ENCODE data around the gene KLHL17. TPM values are rescaled to one million over a fixed set of nuclear protein-coding genes. Genes with fewer than 3 reads are reported as not detected.

The KLHL17 gene
- total RNA-seq, 2 experiments from 2014 or later = 19.4 to 20.2 TPM

DNA sequence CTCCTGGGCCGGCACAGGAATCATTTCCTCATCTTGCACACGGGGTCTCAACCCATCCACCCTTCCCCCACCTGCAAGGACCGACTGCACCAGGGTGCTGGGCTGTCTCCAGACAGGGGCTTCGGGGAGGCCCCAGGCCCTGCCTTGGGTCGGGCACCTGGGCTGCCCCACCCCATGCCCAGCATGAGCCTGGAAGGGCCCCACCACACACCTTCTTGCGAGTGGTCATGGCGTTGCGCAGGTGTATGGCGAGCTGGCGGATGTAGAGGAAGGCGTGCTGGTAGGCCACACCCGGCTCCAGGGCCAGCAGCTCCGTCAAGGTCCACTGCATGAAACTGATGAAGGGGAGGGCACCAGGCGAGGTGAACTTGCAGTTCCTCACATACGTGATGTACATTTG is 8.2 kb upstream of the KLHL17 start:
- Mint-ChIP-seq H3K36me3 (ENCODE audit: low read depth) (peaks cover 39% of the 10 kb centered on the region), H3K27me3 (ENCODE audit: low read depth) (no peaks in the 10 kb centered on the region), H3K27ac (no peak overlapping the region), H3K9me3 (no peaks in the 10 kb centered on the region), H3K4me3 (no peak overlapping the region), H3K4me1 (ENCODE audit: low read depth) (peaks cover under 1% of the 10 kb centered on the region)
- DNase-seq = no peak
- intact Hi-C loops (cut with micrococcal nuclease) = no loop called here
- CTCF ChIA-PET = no interaction called here

DNA sequence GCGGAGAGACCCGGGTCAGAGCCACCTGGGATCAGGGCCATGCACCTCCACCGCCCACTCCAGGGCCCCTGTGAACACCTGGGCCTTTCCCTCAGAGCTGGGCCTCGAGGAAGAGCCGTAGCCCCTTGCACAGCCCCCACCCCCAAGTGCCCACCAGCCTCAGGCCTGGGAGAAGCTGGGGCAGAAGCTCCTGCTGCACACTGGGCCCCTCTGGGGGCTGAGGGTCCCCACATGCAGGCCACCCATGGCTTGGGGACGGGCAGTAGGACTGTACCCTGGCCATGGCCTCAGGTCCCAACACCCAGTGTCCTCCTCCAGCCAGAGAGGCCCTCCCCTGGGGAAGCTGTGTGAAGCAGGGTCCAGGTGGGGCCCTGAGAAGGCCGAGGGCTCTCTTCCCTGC is 7.8 kb upstream of the KLHL17 start:
- Mint-ChIP-seq H3K27ac (no peak overlapping the region), H3K9me3 (no peaks in the 10 kb centered on the region), H3K4me3 (no peak overlapping the region), H3K36me3 (ENCODE audit: low read depth) (peaks cover 40% of the 10 kb centered on the region), H3K4me1 (ENCODE audit: low read depth) (peaks cover 5% of the 10 kb centered on the region), H3K27me3 (ENCODE audit: low read depth) (no peaks in the 10 kb centered on the region)
- CTCF ChIA-PET = no interaction called here
- intact Hi-C loops (cut with micrococcal nuclease) = no loop called here
- DNase-seq = no peak

DNA sequence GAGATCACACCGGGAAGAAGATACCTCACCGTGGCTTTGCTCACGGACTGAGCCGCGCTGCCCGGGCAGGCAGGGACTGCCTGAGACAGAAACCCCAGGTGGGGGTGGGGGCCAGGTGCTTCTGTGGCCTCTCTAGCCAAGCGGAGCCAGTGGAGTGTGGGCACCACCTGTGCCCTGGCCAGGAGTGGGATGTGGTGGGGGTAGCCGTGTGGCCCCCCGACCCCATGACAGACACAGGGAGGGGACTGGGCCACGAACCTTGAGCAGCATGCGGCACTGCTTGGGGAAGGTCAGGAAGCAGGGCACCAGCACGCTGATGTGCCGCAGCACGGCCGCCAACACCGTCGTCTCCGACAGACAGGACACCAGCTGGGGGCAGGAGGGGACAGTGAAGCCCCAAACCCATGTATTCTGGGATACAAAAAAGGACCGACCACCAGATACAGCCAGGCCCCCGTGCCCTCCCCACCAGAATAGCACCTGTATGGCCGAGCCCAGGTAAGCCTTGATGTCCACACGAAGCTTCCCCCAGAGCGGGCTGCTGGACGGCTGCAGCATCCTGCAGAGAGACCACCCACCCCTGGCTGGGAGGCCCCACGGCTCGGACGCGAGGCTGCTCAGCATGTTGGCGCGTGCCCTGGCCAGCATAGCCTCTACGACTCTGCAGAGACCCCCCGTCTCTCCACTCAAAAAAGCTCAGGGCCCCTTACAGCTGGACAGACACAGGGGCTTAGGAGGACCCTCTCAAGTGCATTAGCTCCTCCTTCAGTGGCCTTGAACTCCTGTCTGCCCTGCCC is 6.7 kb upstream of the KLHL17 start:
- no peaks in the 10 kb centered on the region for H3K27me3 Mint-ChIP-seq (ENCODE audit: low read depth)
- no peak for DNase-seq
- H3K36me3 Mint-ChIP-seq (ENCODE audit: low read depth) = peaks cover 43% of the 10 kb centered on the region
- CTCF ChIA-PET = interaction anchor here (0.6 kb wide), 1 partner anchor 10 kb away, joined by 3 read pairs; no protein-coding TSS in a partner anchor
- no peaks in the 10 kb centered on the region for H3K9me3 Mint-ChIP-seq
- H3K4me3 Mint-ChIP-seq = no peak overlapping the region
- intact Hi-C loops (cut with micrococcal nuclease) = no loop called here
- H3K4me1 Mint-ChIP-seq (ENCODE audit: low read depth) = peaks cover 12% of the 10 kb centered on the region
- H3K27ac Mint-ChIP-seq = no peak overlapping the region

DNA sequence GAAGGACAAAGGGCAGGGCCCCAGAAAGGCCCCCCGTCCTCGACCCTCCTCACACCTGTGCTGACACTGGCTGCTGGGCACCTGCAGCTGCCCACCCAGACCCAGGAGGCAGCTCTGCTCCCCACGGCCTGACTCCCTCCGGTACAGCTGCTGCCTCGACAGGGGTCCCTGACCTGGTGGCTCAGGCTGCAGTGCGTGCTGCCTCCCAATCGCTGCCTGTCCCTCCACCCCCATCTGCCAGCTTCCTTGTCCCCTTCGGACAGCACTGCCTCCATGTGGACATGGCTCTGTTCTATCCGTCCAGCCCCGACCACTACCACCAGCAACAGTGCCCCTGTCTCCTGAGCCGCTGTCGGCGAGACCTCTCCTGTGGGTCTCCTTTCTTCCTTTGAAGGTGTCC is 5.5 kb upstream of the KLHL17 start:
- CTCF ChIA-PET = no interaction called here
- peaks cover 40% of the 10 kb centered on the region for H3K36me3 Mint-ChIP-seq (ENCODE audit: low read depth)
- H3K27me3 Mint-ChIP-seq (ENCODE audit: low read depth) = no peaks in the 10 kb centered on the region
- intact Hi-C loops (cut with micrococcal nuclease) = no loop called here
- no peaks in the 10 kb centered on the region for H3K9me3 Mint-ChIP-seq
- no peak overlapping the region for H3K4me3 Mint-ChIP-seq
- peaks cover 14% of the 10 kb centered on the region for H3K4me1 Mint-ChIP-seq (ENCODE audit: low read depth)
- no peak overlapping the region for H3K27ac Mint-ChIP-seq
- no peak for DNase-seq

DNA sequence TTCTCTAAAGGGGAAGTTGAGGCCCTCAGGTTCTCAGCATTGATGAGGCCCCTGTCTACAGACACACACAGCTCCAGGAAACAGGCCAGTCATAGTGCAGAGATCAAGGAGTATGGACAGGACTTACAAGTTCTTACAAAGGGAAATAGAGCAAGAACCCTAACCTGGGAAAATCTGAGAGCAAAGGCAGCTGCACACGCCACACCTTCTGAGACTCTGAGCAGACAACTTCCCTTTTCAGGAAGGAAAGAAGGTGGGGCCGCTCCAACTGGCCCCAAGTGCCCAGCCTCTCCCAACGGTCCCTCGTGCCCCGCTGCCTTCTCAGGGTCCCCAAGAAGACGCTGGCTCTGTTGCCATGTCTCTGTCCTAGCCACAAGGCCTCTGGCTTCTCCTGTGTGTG is 4.9 kb upstream of the KLHL17 start:
- intact Hi-C loops (cut with micrococcal nuclease) = no loop called here
- CTCF ChIA-PET = no interaction called here
- Mint-ChIP-seq H3K27me3 (ENCODE audit: low read depth) (no peaks in the 10 kb centered on the region), H3K9me3 (no peaks in the 10 kb centered on the region), H3K4me3 (no peak overlapping the region), H3K36me3 (ENCODE audit: low read depth) (peaks cover 35% of the 10 kb centered on the region), H3K4me1 (ENCODE audit: low read depth) (peaks cover 14% of the 10 kb centered on the region), H3K27ac (no peak overlapping the region)
- no peak for DNase-seq

DNA sequence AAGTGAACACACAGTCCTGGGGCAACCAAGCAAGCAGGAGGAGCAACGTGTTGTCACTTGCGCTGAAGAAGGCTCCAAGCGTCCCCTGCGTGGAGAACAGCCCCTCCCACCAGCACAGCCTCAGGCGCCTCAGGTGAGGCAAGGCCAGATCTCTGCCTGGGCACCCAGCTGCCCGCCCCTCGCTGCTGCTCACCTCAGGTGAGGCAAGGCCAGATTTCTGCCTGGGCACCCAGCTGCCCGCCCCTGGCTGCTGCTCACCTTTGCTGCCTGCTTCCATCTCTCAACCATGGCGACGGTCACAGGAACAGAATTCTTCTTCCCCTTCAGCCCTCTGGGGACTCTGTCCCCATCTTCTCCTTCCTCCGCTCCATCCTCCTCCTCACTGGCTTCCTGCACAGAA is 3.7 kb upstream of the KLHL17 start:
- CTCF ChIA-PET = no interaction called here
- H3K27me3 Mint-ChIP-seq (ENCODE audit: low read depth) = no peaks in the 10 kb centered on the region
- DNase-seq = no peak
- H3K36me3 Mint-ChIP-seq (ENCODE audit: low read depth) = peaks cover 27% of the 10 kb centered on the region
- no peak overlapping the region for H3K27ac Mint-ChIP-seq
- no peaks in the 10 kb centered on the region for H3K9me3 Mint-ChIP-seq
- H3K4me3 Mint-ChIP-seq = no peak overlapping the region
- intact Hi-C loops (cut with micrococcal nuclease) = no loop called here
- H3K4me1 Mint-ChIP-seq (ENCODE audit: low read depth) = peaks cover 14% of the 10 kb centered on the region

DNA sequence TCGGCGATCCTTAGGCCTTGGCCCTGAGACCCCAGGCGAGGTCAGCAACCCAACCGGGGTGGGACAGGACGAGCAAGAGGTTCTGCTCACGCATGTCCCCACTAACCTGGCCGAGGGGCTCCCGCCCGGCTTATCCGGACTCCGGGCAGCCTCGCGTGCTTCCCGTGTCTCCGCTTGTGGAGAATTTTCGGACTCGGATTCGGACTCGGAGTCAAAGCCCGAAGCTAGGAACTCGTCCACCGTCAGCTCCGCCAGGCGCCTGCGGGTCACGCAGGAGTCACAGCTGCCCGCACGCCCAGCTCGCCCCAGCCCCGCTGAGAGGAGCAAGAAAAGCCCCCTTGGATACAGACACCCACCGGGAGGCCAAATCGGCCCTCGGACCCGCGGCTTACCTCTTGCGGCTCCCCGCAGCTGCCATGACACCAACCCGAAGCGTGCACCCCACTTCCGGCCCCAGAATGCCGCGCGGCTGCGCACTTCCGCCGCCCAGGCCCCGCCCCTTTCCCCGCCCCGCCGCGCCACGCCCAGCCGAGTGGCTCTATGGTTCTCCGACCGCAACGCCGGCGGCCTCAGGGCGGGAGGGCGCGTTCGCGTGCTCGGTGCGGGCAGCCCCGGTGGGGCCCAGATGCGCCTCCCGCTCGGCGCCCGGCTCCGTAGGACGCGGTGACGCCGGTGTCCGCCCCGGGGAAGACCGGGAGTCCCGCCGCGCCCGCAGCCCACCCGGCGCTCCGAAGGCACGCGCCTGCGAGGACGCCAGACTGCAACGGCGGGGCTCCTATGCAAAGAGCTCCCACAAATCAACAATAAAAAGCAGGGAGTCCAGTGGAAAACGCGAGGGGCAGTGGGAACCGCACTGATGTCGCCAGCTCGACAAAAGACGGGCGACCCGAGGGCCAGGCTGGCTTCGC is 1.3 kb upstream of the KLHL17 start, which contains the start of gene NOC2L:
TSS of gene NOC2L (minus strand) at position 434 of the 908 bp plus-strand sequence. CDS start at position 418, 16 bp downstream.
- Mint-ChIP-seq H3K36me3 (ENCODE audit: low read depth) (peaks cover 22% of the 10 kb centered on the region), H3K9me3 (no peaks in the 10 kb centered on the region), H3K4me1 (ENCODE audit: low read depth) (peaks cover 17% of the 10 kb centered on the region), H3K27me3 (ENCODE audit: low read depth) (no peaks in the 10 kb centered on the region), H3K4me3 (peak within 1 kb of the TSS; percentile 98), H3K27ac (no peak within 1 kb of the TSS)
- CTCF ChIA-PET = no interaction called here
- peak; percentile 97 for DNase-seq
- intact Hi-C loops (cut with micrococcal nuclease) = loop anchor here (1.0 to 2.0 kb wide), 3 partner anchors 8 to 157 kb away; partner anchors contain the start of gene C1orf159

DNA sequence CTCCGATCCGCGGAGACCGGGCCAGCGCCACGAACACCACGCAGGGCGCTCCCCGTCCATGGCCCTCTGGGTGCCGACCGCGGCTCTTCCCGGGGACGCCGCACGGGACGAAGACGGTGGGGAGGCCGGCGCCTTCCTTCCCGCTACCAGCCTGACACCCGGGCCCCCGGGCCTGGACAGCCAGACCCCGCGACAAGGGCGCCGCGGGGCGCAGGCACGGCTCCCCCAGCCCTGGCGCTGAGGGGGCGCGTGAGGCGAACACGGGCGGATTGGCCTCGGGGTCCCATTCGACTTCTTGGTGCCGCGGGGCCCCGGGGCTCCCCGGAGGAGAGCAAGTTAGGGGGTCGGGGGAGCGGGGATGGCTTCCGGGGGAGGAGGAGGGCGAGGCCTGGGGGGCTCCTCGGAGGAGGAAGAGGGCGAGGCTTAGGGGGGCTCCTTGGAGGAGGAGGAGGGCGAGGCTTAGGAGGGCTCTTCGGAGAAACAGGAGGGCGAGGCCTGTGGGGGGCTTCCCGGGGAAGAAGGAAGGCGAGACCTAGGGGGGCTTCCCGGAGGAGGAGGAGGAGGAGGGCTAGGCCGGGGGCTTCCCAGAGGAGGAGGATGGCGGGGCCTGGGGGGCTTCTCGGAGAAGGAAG is 537 bp upstream of the KLHL17 start:
- Mint-ChIP-seq H3K4me1 (ENCODE audit: low read depth) (peaks cover 17% of the 10 kb centered on the region), H3K36me3 (ENCODE audit: low read depth) (peaks cover 20% of the 10 kb centered on the region), H3K27ac (no peak overlapping the region), H3K27me3 (ENCODE audit: low read depth) (no peaks in the 10 kb centered on the region), H3K4me3 (peak overlapping the region; percentile 98), H3K9me3 (no peaks in the 10 kb centered on the region)
- no peak for DNase-seq
- intact Hi-C loops (cut with micrococcal nuclease) = loop anchor here (1.0 to 2.0 kb wide), 3 partner anchors 7 to 156 kb away; partner anchors contain the start of gene C1orf159
- CTCF ChIA-PET = no interaction called here

DNA sequence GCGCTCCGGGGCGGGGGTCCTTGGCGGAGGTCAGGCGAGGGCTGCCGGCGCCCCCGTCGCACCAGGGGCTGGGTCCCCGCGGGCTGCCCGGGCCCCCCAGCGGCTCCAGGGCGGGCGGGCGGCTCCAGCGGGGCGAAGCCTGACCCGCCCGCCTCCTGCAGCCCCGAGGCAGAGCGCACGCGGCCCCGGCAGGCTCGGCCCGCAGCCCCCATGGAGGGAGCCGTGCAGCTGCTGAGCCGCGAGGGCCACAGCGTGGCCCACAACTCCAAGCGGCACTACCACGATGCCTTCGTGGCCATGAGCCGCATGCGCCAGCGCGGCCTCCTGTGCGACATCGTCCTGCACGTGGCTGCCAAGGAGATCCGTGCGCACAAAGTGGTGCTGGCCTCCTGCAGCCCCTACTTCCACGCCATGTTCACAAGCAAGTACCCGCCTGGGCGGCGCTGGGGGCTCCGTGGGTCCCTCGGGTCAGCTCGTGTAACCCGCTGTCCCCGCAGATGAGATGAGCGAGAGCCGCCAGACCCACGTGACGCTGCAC is 817 bp downstream of the KLHL17 start:
- intact Hi-C loops (cut with micrococcal nuclease) = no loop called here

DNA sequence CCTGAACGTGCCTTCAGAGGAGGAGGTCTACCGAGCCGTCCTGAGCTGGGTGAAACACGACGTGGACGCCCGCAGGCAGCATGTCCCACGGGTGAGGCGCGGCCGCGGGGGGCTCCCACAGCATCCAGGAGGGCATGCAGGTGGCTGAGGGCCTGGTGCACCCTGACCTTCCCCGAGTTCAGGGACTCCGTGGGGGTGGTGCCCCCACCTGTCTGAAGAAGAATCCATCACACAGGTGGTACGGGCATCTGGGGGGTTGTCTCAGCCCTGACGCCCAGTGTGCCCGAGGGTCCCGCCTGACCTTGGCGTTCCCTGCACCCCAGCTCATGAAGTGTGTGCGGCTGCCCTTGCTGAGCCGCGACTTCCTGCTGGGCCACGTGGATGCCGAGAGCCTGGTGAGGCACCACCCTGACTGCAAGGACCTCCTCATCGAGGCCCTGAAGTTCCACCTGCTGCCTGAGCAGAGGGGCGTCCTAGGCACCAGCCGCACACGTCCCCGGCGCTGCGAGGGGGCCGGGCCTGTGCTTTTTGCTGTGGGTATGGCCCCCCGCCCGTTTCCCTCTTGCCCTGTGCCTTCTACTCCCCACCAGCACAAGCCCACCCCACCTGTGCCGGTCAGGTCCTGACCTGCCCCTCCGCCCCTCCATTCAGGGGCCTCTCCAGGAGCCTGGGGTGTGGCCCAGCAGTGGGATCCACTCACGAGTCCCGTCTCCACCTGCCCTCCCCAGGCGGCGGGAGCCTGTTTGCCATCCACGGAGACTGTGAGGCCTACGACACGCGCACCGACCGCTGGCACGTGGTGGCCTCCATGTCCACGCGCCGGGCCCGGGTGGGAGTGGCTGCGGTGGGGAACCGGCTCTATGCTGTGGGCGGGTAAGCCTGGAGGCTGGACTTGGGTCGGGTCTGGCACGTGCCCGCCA is 2.3 kb downstream of the KLHL17 start:
- CTCF ChIA-PET = no interaction called here
- Mint-ChIP-seq H3K27me3 (ENCODE audit: low read depth) (no peaks in the 10 kb centered on the region), H3K36me3 (ENCODE audit: low read depth) (peaks cover 8% of the 10 kb centered on the region), H3K4me3 (peak overlapping the region; percentile 64), H3K27ac (no peak overlapping the region), H3K9me3 (no peaks in the 10 kb centered on the region), H3K4me1 (ENCODE audit: low read depth) (peaks cover 23% of the 10 kb centered on the region)
- intact Hi-C loops (cut with micrococcal nuclease) = no loop called here
- no peak for DNase-seq

More for the DNA sequence above, 817 bp downstream of the KLHL17 start:
- Mint-ChIP-seq H3K4me1 (ENCODE audit: low read depth) (peaks cover 20% of the 10 kb centered on the region), H3K9me3 (no peaks in the 10 kb centered on the region), H3K4me3 (peak overlapping the region; percentile 52), H3K36me3 (ENCODE audit: low read depth) (peaks cover 11% of the 10 kb centered on the region), H3K27me3 (ENCODE audit: low read depth) (no peaks in the 10 kb centered on the region), H3K27ac (no peak overlapping the region)
- CTCF ChIA-PET = interaction anchor here (1.2 kb wide), 1 partner anchor 22 kb away, joined by 3 read pairs; no protein-coding TSS in a partner anchor
- no peak for DNase-seq

DNA sequence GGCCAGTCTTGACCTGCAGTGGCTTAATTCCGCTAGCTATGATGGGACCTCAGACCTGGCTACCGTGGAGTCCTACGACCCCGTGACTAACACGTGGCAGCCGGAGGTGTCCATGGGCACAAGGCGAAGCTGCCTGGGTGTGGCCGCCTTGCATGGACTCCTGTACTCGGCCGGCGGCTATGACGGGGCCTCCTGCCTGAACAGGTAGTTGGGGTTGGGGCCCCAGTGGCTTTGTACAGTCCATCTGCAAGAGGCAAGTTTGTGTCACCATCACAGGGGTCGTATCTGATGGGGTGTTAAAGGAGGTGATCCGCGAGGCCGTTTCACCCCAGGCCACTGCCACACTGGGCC is 2.9 kb downstream of the KLHL17 start:
- Mint-ChIP-seq H3K27ac (no peak overlapping the region), H3K9me3 (no peaks in the 10 kb centered on the region)
- intact Hi-C loops (cut with micrococcal nuclease) = no loop called here

More for the DNA sequence above, 2.9 kb downstream of the KLHL17 start:
- DNase-seq = no peak
- CTCF ChIA-PET = no interaction called here
- peaks cover 18% of the 10 kb centered on the region for H3K4me1 Mint-ChIP-seq (ENCODE audit: low read depth)
- peaks cover 6% of the 10 kb centered on the region for H3K36me3 Mint-ChIP-seq (ENCODE audit: low read depth)
- H3K4me3 Mint-ChIP-seq = no peak overlapping the region
- H3K27me3 Mint-ChIP-seq (ENCODE audit: low read depth) = peaks cover 1% of the 10 kb centered on the region
